Mesothelial cell of epicardium (in vitro differentiated cells): ENCODE data around the gene GPD1. TPM values are rescaled to one million over a fixed set of nuclear protein-coding genes. Genes with fewer than 3 reads are reported as not detected.

ENCODE experiments used
- DNase-seq, 2 experiments: peaks; one replicate each; pipeline ENCODE4 v3.0.0; 2021; ENCODE audit warnings: low spot score in 2 of 2; ENCODE audit not compliant: unreplicated experiment in 2 of 2
- H3K27ac Mint-ChIP-seq: 2 replicates; pipeline ENCODE4 v1.8.0; 2021; ENCODE audit warnings: mixed read lengths
- H3K27me3 Mint-ChIP-seq: 2 replicates; pipeline ENCODE4 v1.8.0; 2021; ENCODE audit warnings: low read depth, mixed read lengths
- H3K36me3 Mint-ChIP-seq: 2 replicates; pipeline ENCODE4 v1.8.0; 2021; ENCODE audit warnings: mixed read lengths
- H3K4me1 Mint-ChIP-seq: 2 replicates; pipeline ENCODE4 v1.8.0; 2021; ENCODE audit warnings: mixed read lengths
- H3K4me3 Mint-ChIP-seq: 2 replicates; pipeline ENCODE4 v1.8.0; 2021; ENCODE audit warnings: mild to moderate bottlenecking, moderate library complexity, mixed read lengths
- H3K9me3 Mint-ChIP-seq: 2 replicates; pipeline ENCODE4 v1.8.0; 2021; ENCODE audit warnings: mixed read lengths
- total RNA-seq: library from RNA; stranded (reverse); gene quantifications from 3 replicates; pipeline ENCODE4 v1.2.1, GENCODE V29; 2021
- TF ChIP-seq, protein P1 (sequence below): fragments of 200-600 bp; sonication (generic); IDR thresholded peaks from one replicate; pipeline ENCODE4 v1.5.0; 2021; ENCODE audit warnings: antibody characterized with exemption; ENCODE audit not compliant: unreplicated experiment

Gene GPD1
- total RNA-seq, 1 donor from 2014 or later = 0.72 TPM

DNA sequence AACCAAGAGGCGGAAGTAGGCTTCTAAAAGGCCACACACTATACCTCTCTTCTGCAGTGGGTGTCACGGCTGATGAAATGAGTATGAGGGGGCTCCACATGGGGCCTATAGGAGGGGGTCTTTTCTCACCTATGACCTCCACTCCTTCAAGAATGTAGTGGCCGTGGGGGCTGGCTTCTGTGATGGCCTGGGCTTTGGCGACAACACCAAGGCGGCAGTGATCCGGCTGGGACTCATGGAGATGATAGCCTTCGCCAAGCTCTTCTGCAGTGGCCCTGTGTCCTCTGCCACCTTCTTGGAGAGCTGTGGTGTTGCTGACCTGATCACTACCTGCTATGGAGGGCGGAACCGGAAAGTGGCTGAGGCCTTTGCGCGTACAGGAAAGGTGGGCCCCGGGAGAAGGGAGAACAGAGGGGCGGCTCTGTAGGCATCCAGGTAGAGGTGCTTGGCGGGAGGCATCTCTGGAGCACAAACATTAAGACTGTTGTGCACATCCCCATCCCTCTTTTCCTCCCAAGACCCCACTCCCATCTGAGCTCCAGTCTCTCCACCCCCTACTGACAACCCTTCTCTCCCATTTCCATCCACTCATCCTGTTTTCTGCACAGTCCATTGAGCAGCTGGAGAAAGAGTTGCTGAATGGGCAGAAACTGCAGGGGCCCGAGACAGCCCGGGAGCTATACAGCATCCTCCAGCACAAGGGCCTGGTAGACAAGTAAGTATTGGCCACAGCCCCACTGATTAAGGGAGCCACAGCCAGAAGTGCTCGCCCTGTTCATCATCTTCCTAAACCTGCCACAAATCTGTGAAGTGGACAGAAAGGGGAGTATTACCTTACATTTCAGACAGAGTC lies 3.8 kb downstream of the GPD1 start:
- no peak for DNase-seq
- Mint-ChIP-seq H3K4me1 (peaks cover 17% of the 10 kb centered on the region), H3K27ac (no peak overlapping the region), H3K9me3 (no peaks in the 10 kb centered on the region), H3K4me3 (no peak overlapping the region), H3K27me3 (no peaks in the 10 kb centered on the region), H3K36me3 (no peaks in the 10 kb centered on the region)
- TF ChIP-seq, protein P1, sequence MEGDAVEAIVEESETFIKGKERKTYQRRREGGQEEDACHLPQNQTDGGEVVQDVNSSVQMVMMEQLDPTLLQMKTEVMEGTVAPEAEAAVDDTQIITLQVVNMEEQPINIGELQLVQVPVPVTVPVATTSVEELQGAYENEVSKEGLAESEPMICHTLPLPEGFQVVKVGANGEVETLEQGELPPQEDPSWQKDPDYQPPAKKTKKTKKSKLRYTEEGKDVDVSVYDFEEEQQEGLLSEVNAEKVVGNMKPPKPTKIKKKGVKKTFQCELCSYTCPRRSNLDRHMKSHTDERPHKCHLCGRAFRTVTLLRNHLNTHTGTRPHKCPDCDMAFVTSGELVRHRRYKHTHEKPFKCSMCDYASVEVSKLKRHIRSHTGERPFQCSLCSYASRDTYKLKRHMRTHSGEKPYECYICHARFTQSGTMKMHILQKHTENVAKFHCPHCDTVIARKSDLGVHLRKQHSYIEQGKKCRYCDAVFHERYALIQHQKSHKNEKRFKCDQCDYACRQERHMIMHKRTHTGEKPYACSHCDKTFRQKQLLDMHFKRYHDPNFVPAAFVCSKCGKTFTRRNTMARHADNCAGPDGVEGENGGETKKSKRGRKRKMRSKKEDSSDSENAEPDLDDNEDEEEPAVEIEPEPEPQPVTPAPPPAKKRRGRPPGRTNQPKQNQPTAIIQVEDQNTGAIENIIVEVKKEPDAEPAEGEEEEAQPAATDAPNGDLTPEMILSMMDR = no peak

DNA sequence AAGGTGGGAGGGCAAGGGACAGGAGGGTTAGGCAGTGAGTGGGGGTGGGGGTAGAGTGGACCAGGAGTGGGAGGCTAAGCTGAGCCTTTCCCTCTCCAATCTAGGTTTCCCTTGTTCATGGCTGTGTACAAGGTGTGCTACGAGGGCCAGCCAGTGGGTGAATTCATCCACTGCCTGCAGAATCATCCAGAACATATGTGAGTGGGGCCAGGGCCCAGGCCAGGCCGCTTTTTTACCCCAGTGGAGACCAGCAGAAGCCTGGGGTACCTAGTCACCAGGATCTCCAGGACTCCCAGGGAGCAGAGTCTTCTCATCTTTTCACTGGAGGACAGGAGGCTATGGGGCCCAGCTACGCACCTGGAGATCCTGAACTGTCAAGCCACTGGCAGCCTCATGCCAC lies 5.5 kb downstream of the GPD1 start:
- no peak for DNase-seq
- TF ChIP-seq, protein P1 = no peak
- no peaks in the 10 kb centered on the region for H3K27me3 Mint-ChIP-seq
- H3K27ac Mint-ChIP-seq = no peak overlapping the region
- no peaks in the 10 kb centered on the region for H3K9me3 Mint-ChIP-seq
- no peak overlapping the region for H3K4me3 Mint-ChIP-seq
- peaks cover 17% of the 10 kb centered on the region for H3K4me1 Mint-ChIP-seq
- H3K36me3 Mint-ChIP-seq = no peaks in the 10 kb centered on the region

DNA sequence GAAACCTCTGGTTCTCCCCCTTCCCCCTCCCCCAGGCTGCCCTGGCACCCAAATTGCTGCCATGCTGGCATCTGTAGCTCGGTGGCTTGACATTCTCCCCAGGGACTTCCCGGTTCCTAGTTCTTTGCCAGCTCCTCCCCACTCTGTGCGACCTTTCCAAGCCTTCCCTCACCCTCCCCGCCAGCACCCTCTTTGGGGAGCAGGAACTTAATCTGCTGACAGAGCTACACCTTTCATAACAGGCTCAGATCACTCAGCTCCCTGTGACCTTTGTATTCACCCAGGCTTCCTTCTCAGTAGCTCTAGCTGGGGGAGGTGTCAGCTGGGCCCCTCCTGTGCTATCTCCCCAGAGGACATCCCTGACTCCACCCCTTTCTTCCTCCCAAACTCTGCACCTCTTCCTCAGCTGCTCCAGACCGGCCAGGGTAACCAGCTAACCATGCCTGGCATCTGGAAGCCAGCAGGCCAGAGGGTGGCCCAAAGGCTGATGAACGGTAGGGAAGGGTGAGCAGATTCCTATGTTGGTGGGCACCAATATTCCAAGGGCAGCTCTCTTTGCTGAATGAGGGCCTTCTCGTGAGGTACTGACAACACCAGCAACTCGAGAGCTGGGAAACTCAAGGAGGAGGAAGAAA lies 6.4 kb downstream of the GPD1 start:
- DNase-seq = no peak
- Mint-ChIP-seq H3K36me3 (no peaks in the 10 kb centered on the region), H3K4me1 (peaks cover 17% of the 10 kb centered on the region), H3K27ac (peak overlapping the region; percentile 53), H3K4me3 (no peak overlapping the region), H3K27me3 (no peaks in the 10 kb centered on the region), H3K9me3 (no peaks in the 10 kb centered on the region)
- TF ChIP-seq, protein P1 = no peak

DNA sequence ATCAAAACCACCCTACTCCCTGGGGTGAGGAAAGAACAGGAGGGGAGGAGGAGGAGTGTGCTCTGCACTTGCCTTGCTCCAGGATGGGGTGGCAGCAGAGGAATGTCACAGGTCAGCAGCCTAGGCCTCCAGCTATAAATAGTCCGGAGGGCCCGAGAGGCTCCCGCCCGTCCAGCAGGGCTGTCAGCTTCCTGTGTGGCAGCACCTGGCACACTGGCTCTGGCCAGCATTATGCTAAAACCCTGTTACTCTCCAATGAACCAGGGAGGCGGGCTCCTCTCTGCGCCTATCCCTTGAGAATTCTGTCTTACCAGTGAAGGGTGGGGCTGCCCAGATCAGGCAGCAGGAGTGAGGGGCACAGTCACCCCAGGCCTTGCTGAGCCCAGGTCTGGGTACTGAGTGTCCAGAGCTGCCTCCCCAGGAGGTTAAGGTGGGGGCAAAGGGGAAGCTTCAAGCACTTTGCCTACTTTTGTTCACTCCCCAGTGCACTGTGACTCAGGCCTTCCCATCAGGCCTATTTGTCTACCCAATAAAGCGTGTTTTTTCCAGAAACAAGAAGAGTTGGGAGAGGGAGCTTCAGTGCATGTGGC lies 7.0 kb downstream of the GPD1 start:
- Mint-ChIP-seq H3K4me1 (peaks cover 17% of the 10 kb centered on the region), H3K9me3 (no peaks in the 10 kb centered on the region)
- no peak for DNase-seq

DNA sequence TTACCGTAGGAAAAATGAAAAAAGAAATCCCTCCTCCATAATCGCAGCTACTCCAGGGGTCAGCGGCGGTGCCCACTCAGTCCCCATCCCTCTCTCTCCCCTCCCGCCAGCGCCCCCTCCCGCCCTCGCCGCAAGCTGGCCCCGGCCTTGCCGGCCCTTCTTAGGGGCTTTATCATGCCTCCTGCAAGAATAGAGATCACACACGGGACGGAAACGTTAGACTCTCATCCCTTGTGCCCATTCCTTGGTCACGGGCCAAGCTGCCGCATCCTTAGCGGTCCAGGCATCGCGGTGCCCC lies 7.5 kb downstream of the GPD1 start:
- peaks cover 17% of the 10 kb centered on the region for H3K4me1 Mint-ChIP-seq
- H3K36me3 Mint-ChIP-seq = peaks cover 3% of the 10 kb centered on the region
- peak overlapping the region; percentile 93 for H3K4me3 Mint-ChIP-seq
- H3K9me3 Mint-ChIP-seq = no peaks in the 10 kb centered on the region
- H3K27ac Mint-ChIP-seq = peak overlapping the region; percentile 78
- no peaks in the 10 kb centered on the region for H3K27me3 Mint-ChIP-seq
- TF ChIP-seq, protein P1 = no peak
- DNase-seq = no peak

More for the DNA sequence above, 7.0 kb downstream of the GPD1 start:
- Mint-ChIP-seq H3K27me3 (no peaks in the 10 kb centered on the region), H3K4me3 (peak overlapping the region; percentile 93), H3K36me3 (peaks cover 2% of the 10 kb centered on the region), H3K27ac (no peak overlapping the region)
- TF ChIP-seq, protein P1 = no peak
